Body of pancreas (tissue), 4 donors: ENCODE data around the gene DYNC1LI2. TPM values are rescaled to one million over a fixed set of nuclear protein-coding genes. Genes with fewer than 3 reads are reported as not detected.

Experiments used
- ATAC-seq: fragments of 150-250 bp; one replicate; pipeline ENCODE4 v1.9.1; 2016
- DNase-seq, 4 donors: peaks; one replicate each; pipeline ENCODE4 v3.0.0-alpha.2; 2019
- H3K27ac ChIP-seq, 4 donors: fragments of 200-600 bp; sonication (generic); 1 replicate in 3 of 4; 2 replicates in 1 of 4; pipeline versions ENCODE4 v1.5.1 to v1.6.1; 2016 to 2019; ENCODE audit warnings: mild to moderate bottlenecking in 1 of 4, mixed read lengths in 1 of 4, moderate library complexity in 1 of 4
- H3K27me3 ChIP-seq, 2 donors: fragments of 200-600 bp; sonication (generic); one replicate each; pipeline ENCODE4 v1.6.0; 2016; ENCODE audit warnings: mild to moderate bottlenecking in 1 of 2
- H3K36me3 ChIP-seq, 2 donors: fragments of 200-600 bp; sonication (generic); replicated peaks in 1 of 2; 2 replicates each; pipeline ENCODE4 v1.5.1; 2016; ENCODE audit warnings: low read depth in 2 of 2; ENCODE audit not compliant: insufficient read depth in 1 of 2
- H3K4me1 ChIP-seq: fragments of 200-600 bp; sonication (generic); one replicate; pipeline ENCODE4 v1.6.0; 2016
- H3K4me3 ChIP-seq, 2 donors: fragments of 200-600 bp; sonication (generic); 1 replicate in 1 of 2; 2 replicates in 1 of 2; pipeline ENCODE4 v1.5.1; 2016 to 2019
- H3K9me3 ChIP-seq, 3 donors: fragments of 200-600 bp; sonication (generic); 1 replicate in 2 of 3; 2 replicates in 1 of 3; pipeline ENCODE4 v1.5.1; 2016
- CTCF ChIP-seq, 7 experiments: fragments of 450-650 bp in 4 of 7; fragments of 200-600 bp in 3 of 7; sonication (generic) in 3 of 7; IDR thresholded peaks; one replicate each; pipeline ENCODE4 v1.5.1; 2016 to 2019; ENCODE audit warnings: antibody characterized with exemption in 7 of 7
- POLR2A ChIP-seq, 3 donors: fragments of 450-650 bp; IDR thresholded peaks; one replicate each; pipeline ENCODE4 v1.6.1; 2016; ENCODE audit warnings: antibody characterized with exemption in 3 of 3, mild to moderate bottlenecking in 2 of 3
- WGBS, 2 donors: methylation state at CpG; one replicate each; pipeline ENCODE4 v1.1.5; 2017; 5-methylcytosine and 5-hydroxymethylcytosine counted together
- intact Hi-C: fragments of 100-400 bp; cut with DNase I; formaldehyde crosslinking; loops from one replicate; pipeline ENCODE4 v1.15.1; 2023
- total RNA-seq, 2 donors: library from RNA; depleted of rRNA; stranded (reverse); fragments of >200 nt; gene quantifications; one replicate each; pipeline ENCODE4 v1.1.0, GENCODE V29; 2016

Gene DYNC1LI2
- total RNA-seq, 2 donors from 2014 or later: 87.3 to 109 TPM

GRCh38 chr16:66717776-66718175 lies 33.6 kb downstream of the DYNC1LI2 start:
- Histone ChIP-seq H3K4me3 (no peak overlapping the region), H3K9me3 (no peaks in the 10 kb centered on the region), H3K4me1 (no peaks in the 10 kb centered on the region), H3K36me3 (peaks cover 0 to 2% of the 10 kb centered on the region in 2 donors), H3K27ac (no peak overlapping the region), H3K27me3 (no peaks in the 10 kb centered on the region)
- DNase-seq (no peak), ATAC-seq (no peak)
- WGBS, 2 donors: 82 to 87% methylated on average over 4 of the region's 4 CpGs
- TF ChIP-seq POLR2A (IDR thresholded peaks at IDR 0.05): no peak
- no peak for TF ChIP-seq CTCF (IDR thresholded peaks at IDR 0.05)
- intact Hi-C loops: no loop called here

DNA sequence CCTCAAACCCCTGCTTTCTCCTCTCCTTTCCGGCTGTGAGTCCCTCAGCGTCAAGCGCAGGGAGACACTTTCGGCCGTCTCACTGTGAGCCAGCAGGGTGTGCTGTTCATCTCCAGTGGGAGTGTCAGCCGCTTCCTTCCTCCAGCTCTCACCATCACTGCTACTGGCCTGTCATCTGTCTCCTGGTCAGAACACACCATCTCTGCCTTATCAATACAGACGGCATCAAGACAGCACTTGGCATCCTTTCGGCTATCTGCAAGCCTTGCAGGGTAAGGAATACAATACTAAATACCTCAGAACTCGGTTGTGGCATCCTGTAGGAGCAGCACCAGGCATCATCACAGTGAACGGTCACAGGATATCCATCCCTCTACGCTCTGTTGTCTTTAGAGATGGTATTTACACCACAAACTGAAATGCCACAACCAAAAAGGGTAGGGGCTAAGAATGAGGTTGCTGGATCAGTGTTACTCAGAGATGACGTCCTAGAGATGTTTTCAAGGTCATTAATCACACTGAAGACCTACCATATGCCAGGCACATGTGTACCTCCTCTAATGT lies 34.2 kb downstream of the DYNC1LI2 start:
- no peak for TF ChIP-seq POLR2A (IDR thresholded peaks at IDR 0.05)
- TF ChIP-seq CTCF (IDR thresholded peaks at IDR 0.05): peak in 2 of 7 experiments; percentile 9 to 19
- DNase-seq (no peak), ATAC-seq (no peak)
- Histone ChIP-seq H3K27me3 (no peaks in the 10 kb centered on the region), H3K36me3 (no peaks in the 10 kb centered on the region), H3K27ac (no peak overlapping the region), H3K9me3 (no peaks in the 10 kb centered on the region), H3K4me3 (no peak overlapping the region), H3K4me1 (no peaks in the 10 kb centered on the region)
- intact Hi-C loops: no loop called here
- WGBS, 2 donors: 66 to 77% methylated on average over 12 of the region's 12 CpGs

- H3K36me3 ChIP-seq: no peaks in the 10 kb centered on the region
- no peak for TF ChIP-seq CTCF (IDR thresholded peaks at IDR 0.05)
- TF ChIP-seq POLR2A (IDR thresholded peaks at IDR 0.05): no peak
- no peak for DNase-seq
- no peak overlapping the region for H3K4me3 ChIP-seq
- intact Hi-C loops: no loop called here
- ATAC-seq: no peak
- H3K9me3 ChIP-seq: no peaks in the 10 kb centered on the region
- no peaks in the 10 kb centered on the region for H3K4me1 ChIP-seq
- 38 to 42% methylated on average over 5 to 6 of the region's 6 CpGs for WGBS, 2 donors
- no peaks in the 10 kb centered on the region for H3K27me3 ChIP-seq
- H3K27ac ChIP-seq: no peak overlapping the region
Observed at GRCh38 chr16:66714654-66715307, 36.6 kb downstream of the DYNC1LI2 start.

GRCh38 chr16:66714062-66714461 lies 37.3 kb downstream of the DYNC1LI2 start:
- intact Hi-C loops: no loop called here
- no peak overlapping the region for H3K4me3 ChIP-seq
- H3K9me3 ChIP-seq: no peaks in the 10 kb centered on the region
- H3K27me3 ChIP-seq: no peaks in the 10 kb centered on the region
- H3K27ac ChIP-seq: no peak overlapping the region
- WGBS, 2 donors: 87 to 92% methylated on average over 6 of the region's 6 CpGs
- DNase-seq (no peak), ATAC-seq (no peak)
- H3K4me1 ChIP-seq: no peaks in the 10 kb centered on the region
- TF ChIP-seq CTCF (IDR thresholded peaks at IDR 0.05) (no peak), POLR2A (IDR thresholded peaks at IDR 0.05) (no peak)
- no peaks in the 10 kb centered on the region for H3K36me3 ChIP-seq

DNA sequence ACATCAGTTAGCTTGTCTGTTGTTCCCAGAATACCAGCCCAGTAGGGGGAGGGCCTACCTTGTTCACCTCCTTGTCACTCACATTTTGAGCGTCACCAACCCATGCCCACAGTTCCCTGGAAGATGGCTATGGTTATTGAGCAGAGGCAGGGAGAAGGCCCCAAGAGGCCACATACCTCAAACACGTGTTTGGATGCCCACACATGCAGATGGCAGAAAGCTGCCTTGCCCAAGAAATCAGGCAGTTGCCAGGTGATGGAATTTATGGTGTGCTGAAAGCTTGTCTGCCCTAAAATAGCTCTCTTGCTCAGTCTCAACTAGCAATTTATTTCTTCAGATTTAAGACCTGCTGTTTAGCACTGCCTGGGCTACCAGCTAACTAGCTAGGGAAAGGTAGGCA lies 38.3 kb downstream of the DYNC1LI2 start:
- Histone ChIP-seq H3K4me3 (no peak overlapping the region), H3K4me1 (no peaks in the 10 kb centered on the region), H3K36me3 (no peaks in the 10 kb centered on the region), H3K27me3 (no peaks in the 10 kb centered on the region), H3K27ac (no peak overlapping the region), H3K9me3 (no peaks in the 10 kb centered on the region)
- intact Hi-C loops: no loop called here
- DNase-seq (no peak), ATAC-seq (no peak)
- WGBS, 2 donors: 49 to 89% methylated on average over 1 to 2 of the region's 2 CpGs
- TF ChIP-seq CTCF (IDR thresholded peaks at IDR 0.05): no peak
- no peak for TF ChIP-seq POLR2A (IDR thresholded peaks at IDR 0.05)
